PFSK-1 (cell line): ENCODE data around the gene EIF4A3.

Source experiments
- POLR2AphosphoS5 ChIP-seq: IDR thresholded peaks from 2 replicates; pipeline ENCODE4 v1.6.1; 2012; ENCODE audit warnings: low read depth, mild to moderate bottlenecking, control low read depth, low read length, moderate library complexity
- REST ChIP-seq, 2 experiments: IDR thresholded peaks; 2 replicates each; pipeline versions ENCODE4 v1.6.1 to v1.8.0; 2011 to 2012; ENCODE audit warnings: low read depth in 2 of 2, low read length in 2 of 2, control low read depth in 1 of 2, inconsistent platforms in 1 of 2, mild to moderate bottlenecking in 1 of 2, moderate library complexity in 1 of 2; ENCODE audit not compliant: insufficient read depth in 1 of 2

- no peak for TF ChIP-seq REST (IDR thresholded peaks at IDR 0.05; ENCODE audit: insufficient read depth in 1 of 2, low read depth in 2 of 2, low read length in 2 of 2)
- TF ChIP-seq POLR2AphosphoS5, result no peak
Measured at GRCh38 chr17:80146121-80147034, 550 bp downstream of the EIF4A3 start.
